Activated T-cell treated with anti-CD3 and anti-CD28 coated beads for 24 hours (primary cell): Measurements from ENCODE around the gene SCN9A.
"Not testable (repeated sequence)": the region's sequence is repeated elsewhere in the genome, so short reads cannot be mapped to it uniquely, and the experiment has no call there.

Experiments
- DNase-seq: peaks from one replicate; pipeline ENCODE4 v3.0.0-alpha.2; 2020; ENCODE audit warnings: low read depth

Gene SCN9A

GRCh38 chr2:166334805-166335204, 40.9 kb downstream of the SCN9A start:
- DNase-seq, result no peak

DNA sequence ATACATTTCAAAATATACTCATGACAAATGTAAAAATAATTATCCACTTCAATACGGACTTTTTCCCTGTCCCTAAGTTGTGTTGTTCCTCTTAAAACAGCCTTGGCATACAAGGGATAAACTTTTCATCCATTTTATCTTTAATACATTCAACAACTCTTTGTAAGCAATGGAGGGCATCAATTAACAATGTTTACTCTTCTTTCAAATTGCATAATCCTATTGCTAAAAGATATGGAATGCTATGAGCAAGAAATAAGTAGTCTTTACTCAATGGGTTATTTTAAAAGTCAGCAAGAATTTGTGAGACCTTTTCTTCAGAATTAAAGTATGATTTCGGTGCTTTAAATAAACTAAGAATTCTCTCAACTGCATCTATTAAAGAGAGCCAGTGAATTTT, 41.9 kb downstream of the SCN9A start:
- DNase-seq, result no peak

DNA sequence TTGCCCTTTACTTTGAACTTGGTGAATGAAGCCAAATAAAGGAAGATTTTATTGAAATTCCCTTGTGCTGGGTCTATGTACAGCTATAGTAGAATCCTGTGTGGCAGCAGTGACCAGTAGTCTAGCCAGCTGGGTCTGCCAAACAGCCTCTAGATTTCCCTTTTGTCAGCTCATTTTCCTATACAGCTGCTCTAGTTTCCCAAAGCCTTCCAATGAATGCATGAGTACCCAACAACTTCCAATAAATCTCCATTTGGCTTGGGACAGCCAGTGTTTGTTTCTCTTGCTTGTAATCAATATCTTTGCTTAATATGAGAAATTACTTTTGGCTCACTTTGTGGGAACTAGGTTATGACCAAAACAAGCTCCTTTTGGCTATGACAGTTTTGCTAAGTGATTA, 43.6 kb downstream of the SCN9A start:
- DNase-seq, result no peak

- DNase-seq, result no peak
These were observed 44.3 kb downstream of the SCN9A start for GRCh38 chr2:166331468-166331867.

DNA sequence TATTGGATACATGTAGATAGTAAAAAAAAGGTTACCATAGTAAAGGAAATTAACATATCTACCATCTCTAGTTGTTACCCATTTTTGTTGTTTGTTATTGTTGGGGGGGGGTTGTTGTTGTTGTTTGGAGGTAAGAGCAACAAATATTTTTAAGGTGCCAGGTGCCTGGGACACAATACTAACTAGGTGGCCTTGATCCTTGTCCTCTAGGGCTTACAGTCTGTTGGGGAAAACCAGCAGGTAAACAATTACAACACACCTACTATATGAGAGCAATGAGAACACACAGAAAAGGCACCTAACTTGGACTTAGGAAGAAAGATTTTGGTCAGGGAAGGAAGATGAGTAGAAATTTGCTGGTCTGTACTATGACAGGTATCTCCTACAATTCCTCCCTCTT, 46.3 kb downstream of the SCN9A start:
- DNase-seq, result no peak

- no peak for DNase-seq
These were observed 47.6 kb downstream of the SCN9A start for GRCh38 chr2:166328147-166328546.

GRCh38 chr2:166321076-166321475, 54.7 kb downstream of the SCN9A start:
- no peak for DNase-seq

DNA sequence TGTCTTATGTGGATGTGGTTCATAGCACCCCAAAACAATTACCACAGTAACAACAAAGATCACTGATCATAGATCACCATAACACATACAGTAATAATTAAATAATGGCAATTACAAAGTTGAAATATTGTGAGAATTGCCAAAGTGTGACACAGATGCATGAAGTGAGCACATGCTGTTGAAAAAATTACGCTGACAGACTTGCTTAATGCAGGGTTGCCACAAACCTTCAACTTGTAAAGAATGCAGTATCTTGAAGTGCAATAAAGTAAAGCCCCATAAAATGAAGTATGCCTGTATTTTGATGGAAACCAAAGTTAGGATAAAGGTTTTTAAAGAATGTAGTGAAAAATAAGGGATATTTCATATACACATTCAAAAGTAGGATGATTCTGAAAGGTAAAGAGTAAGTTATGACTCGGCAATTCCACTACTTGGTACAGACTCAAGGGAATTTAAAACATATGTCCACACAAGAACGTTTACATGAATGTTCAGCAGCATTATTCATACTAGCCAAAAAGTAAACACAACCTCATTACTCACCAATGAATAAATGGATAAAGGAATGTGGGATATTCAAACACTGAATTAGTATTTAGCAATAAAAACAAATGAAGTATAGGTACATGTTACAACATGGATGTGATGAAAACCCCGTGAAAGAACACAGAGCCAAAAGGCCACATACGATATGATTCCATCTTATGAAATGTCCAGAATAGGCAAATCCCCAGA, 61.6 kb downstream of the SCN9A start:
- no peak for DNase-seq

- DNase-seq, result not testable (repeated sequence)
These were observed 62.9 kb downstream of the SCN9A start for GRCh38 chr2:166312863-166313262.

DNA sequence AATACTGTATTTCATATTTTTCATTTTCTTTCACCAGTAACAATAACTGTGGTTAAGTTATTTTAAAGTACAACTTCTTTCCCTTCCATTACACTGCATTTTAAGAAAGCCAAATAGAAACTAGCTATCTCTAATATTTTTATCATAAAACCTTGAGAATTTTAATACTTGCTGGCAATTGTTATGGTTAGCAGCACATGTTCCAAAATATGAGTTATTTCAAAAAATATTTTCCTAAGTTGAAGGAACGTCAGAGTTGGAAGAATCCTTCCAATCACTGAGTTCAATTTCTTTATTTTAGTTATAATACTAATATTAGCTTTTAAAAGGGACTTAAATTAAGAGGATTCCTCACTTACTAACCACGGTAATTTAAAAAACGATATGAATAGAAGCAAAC, 68.4 kb downstream of the SCN9A start:
- no peak for DNase-seq

GRCh38 chr2:166304656-166305055, 71.1 kb downstream of the SCN9A start:
- DNase-seq, result no peak

- DNase-seq, result no peak
These were observed 73.7 kb downstream of the SCN9A start for GRCh38 chr2:166302036-166302435.

- DNase-seq, result no peak
These were observed 77.8 kb downstream of the SCN9A start for GRCh38 chr2:166297951-166298350.

DNA sequence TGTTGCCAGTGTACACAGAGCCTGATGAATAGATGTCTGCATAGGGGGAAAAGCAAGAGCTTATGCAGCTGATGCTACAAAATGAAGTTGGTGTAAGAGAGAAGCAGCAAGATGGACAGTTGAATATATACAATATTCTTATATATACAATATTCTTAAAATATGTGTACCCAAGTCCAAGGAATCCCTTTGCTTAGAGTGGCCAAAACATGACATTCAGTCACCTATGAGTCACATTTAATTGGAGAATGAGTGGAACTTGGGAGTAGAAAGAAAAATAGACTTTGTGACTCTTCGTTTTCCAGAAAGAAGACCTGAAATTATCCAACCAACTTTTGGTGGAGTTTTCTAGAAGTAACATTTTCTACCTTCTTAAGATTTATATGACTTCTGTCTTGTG, 81.8 kb downstream of the SCN9A start:
- DNase-seq, result no peak

DNA sequence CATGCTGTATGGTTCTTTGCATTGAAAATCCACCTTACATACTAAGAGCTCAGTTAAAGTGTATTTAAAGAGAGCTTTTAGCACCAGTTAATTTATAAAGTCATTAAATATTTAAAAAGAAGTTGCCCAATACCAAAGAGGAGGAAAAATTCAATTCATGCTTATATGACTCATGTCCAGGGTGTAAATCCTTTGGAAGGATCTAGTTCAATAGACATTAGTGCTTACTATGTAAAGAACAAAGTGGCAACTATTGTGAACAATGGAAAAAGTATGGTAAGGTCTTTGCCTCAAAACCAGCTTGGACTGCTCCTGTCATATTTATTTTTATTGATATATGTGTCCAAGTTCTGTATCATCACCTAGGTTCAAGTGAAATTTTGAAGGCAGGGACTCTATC, 90.5 kb downstream of the SCN9A start:
- no peak for DNase-seq

- DNase-seq, result no peak
These were observed 91.4 kb downstream of the SCN9A start for GRCh38 chr2:166284359-166284758.

DNA sequence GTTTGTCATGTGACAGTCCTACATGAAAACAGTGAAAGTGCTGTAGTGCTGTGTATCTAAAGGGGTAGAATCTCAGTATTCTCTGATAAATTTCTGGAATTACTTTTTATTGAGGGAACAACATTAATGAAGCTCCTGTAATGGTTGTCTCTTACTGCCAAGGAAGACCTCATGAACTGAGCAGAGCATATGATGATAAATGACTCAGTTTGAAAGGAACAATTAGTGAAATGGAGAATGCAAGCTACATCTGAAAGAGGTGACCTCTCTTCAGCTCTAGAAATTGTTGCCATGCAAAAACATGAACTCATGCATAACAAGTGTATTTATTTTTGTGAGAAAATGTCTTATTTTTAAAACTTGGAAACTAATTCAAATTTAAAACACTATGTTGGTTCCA, 93.6 kb downstream of the SCN9A start:
- no peak for DNase-seq

GRCh38 chr2:166278856-166279255, 96.9 kb downstream of the SCN9A start:
- no peak for DNase-seq

GRCh38 chr2:166270376-166270775, 105.4 kb downstream of the SCN9A start:
- DNase-seq, result no peak

GRCh38 chr2:166269322-166269721, 106.4 kb downstream of the SCN9A start:
- DNase-seq, result no peak

DNA sequence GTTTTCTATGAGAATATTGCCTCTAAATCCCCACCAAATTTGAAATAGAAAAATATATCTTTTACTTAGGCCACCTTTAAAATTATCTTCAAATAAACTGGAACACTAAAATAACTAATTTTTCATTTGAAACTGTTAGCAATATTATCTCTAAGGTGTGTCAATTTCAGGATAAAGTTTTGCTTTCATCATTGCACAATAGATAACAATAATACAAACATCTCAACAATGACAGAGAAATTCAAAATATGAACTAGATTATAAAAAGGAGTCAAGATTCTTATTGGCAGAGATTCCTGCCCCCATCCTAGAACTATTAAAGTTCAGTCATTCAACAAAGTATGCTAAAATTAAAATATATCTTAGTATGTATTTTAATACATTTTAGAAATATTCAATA, 117.9 kb downstream of the SCN9A start:
- no peak for DNase-seq

DNA sequence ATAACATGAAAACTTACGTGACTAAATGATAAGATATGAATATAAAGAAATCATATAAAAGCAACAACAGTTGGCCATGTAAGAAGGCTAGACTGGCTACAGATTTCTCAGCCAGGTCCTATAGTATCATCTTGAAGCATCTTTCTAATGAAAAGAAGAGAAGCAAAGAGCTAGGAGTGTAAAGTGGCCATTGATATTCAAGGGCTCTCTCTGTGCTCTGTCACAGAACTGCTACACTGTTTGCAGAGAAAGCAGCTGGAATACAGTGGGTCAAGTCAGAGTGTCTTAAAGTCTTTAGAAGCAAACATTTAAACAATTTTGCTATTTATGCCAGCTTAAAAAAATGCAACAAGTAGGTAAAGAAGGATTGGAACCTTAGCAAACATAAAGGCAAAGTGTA, 118.8 kb downstream of the SCN9A start:
- no peak for DNase-seq

DNA sequence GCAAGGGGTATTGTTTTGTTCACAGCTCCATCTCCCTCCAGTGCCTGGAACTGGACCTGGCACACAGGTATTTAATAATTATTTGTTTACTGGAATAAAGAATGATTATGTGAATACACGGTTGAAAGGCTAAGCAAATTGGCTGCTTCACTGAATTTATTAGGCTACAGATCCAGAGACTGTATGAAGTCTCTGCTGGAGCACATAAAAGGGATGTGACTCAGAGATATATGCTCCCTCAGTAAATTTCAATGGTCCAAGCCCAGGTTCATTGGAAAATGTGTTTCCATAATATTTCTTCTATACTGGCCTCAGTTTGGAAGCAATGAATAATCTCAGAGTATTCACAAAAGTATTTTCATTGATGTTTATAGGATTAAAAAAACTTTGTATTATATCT, 126.4 kb downstream of the SCN9A start:
- DNase-seq, result no peak

GRCh38 chr2:166246901-166247300, 128.8 kb downstream of the SCN9A start:
- no peak for DNase-seq

- no peak for DNase-seq
These were observed 133.4 kb downstream of the SCN9A start for GRCh38 chr2:166242309-166242708.
